HG03439 (cell line): Measurements from ENCODE around the gene FZD4.
"Not testable (repeated sequence)": the region's sequence is repeated elsewhere in the genome, so short reads cannot be mapped to it uniquely, and the experiment has no call there.

Experiments used
- ATAC-seq: cut with Tn5 transposase; IDR thresholded peaks from one replicate; pipeline ENCODE4 v1.9.1; 2021; ENCODE audit warnings: mild to moderate bottlenecking, moderate library complexity; ENCODE audit not compliant: unreplicated experiment

FZD4 gene

GRCh38 chr11:86938900-86939880, 16.0 kb downstream of the FZD4 start:
- ATAC-seq: peak; percentile 63

- ATAC-seq: no peak
These were observed 16.8 kb downstream of the FZD4 start for GRCh38 chr11:86938203-86938899.

GRCh38 chr11:86937193-86937806, 17.9 kb downstream of the FZD4 start:
- not testable (repeated sequence) for ATAC-seq

- ATAC-seq: no peak
These were observed 20.1 kb downstream of the FZD4 start for GRCh38 chr11:86934926-86935579.

GRCh38 chr11:86934582-86934900, 20.7 kb downstream of the FZD4 start:
- ATAC-seq: no peak

- ATAC-seq: no peak
These were observed 21.2 kb downstream of the FZD4 start for GRCh38 chr11:86933891-86934581.

GRCh38 chr11:86932924-86933875, 22.0 kb downstream of the FZD4 start:
- no peak for ATAC-seq

GRCh38 chr11:86932259-86932585, 23.0 kb downstream of the FZD4 start:
- ATAC-seq: no peak

GRCh38 chr11:86931548-86932258, 23.5 kb downstream of the FZD4 start:
- no peak for ATAC-seq

- ATAC-seq: no peak
These were observed 24.1 kb downstream of the FZD4 start for GRCh38 chr11:86930957-86931547.

- no peak for ATAC-seq
These were observed 28.2 kb downstream of the FZD4 start for GRCh38 chr11:86926975-86927374.

- no peak for ATAC-seq
These were observed 31.0 kb downstream of the FZD4 start for GRCh38 chr11:86923999-86924766.

- ATAC-seq: no peak
These were observed 33.0 kb downstream of the FZD4 start for GRCh38 chr11:86922225-86922624.

GRCh38 chr11:86919557-86920210, 35.5 kb downstream of the FZD4 start:
- no peak for ATAC-seq

- ATAC-seq: no peak
These were observed 36.2 kb downstream of the FZD4 start for GRCh38 chr11:86918973-86919372.

- ATAC-seq: no peak
These were observed 36.7 kb downstream of the FZD4 start for GRCh38 chr11:86918496-86918895.

- no peak for ATAC-seq
These were observed 37.6 kb downstream of the FZD4 start for GRCh38 chr11:86917589-86917988.
